Skeletal muscle tissue (tissue), 4 donors: ENCODE results near the gene METTL2A. TPM values are rescaled to one million over a fixed set of nuclear protein-coding genes. Genes with fewer than 3 reads are reported as not detected.
"Not testable (repeated sequence)": the region's sequence is repeated elsewhere in the genome, so short reads cannot be mapped to it uniquely, and the experiment has no call there.

Experiments
- H3K27ac ChIP-seq: one replicate; pipeline ENCODE4 v1.7.0; 2013; ENCODE audit warnings: mild to moderate bottlenecking, low read depth, low read length, inconsistent platforms
- H3K27me3 ChIP-seq, 3 donors: one replicate each; pipeline ENCODE4 v1.7.0; 2013; ENCODE audit warnings: low read length in 3 of 3; ENCODE audit not compliant: control insufficient read depth in 3 of 3, insufficient read depth in 3 of 3
- H3K36me3 ChIP-seq, 3 donors: one replicate each; pipeline ENCODE4 v1.7.0; 2013; ENCODE audit warnings: low read length in 3 of 3; ENCODE audit not compliant: control insufficient read depth in 3 of 3, insufficient read depth in 3 of 3
- H3K4me1 ChIP-seq, 3 donors: one replicate each; pipeline ENCODE4 v1.7.0; 2013; ENCODE audit warnings: low read length in 3 of 3, mild to moderate bottlenecking in 3 of 3; ENCODE audit not compliant: control insufficient read depth in 3 of 3, insufficient read depth in 3 of 3
- H3K4me3 ChIP-seq, 3 donors: one replicate each; pipeline ENCODE4 v1.7.0; 2013; ENCODE audit warnings: low read length in 3 of 3
- H3K9ac ChIP-seq, 3 donors: one replicate each; pipeline ENCODE4 v1.7.0; 2013; ENCODE audit warnings: low read length in 3 of 3, mild to moderate bottlenecking in 3 of 3, moderate library complexity in 2 of 3, low read depth in 1 of 3
- H3K9me3 ChIP-seq, 3 donors: one replicate each; pipeline ENCODE4 v1.7.0; 2013; ENCODE audit warnings: low read length in 3 of 3; ENCODE audit not compliant: control insufficient read depth in 3 of 3
- total RNA-seq: library from RNA; depleted of rRNA; stranded (reverse); fragments of >200 nt; gene quantifications from one replicate; pipeline ENCODE4 v1.2.3, GENCODE V29; 2014
- donor health status: Osteomylitis.

The METTL2A gene
- total RNA-seq, 1 donor from 2014 or later: 18.3 TPM

DNA sequence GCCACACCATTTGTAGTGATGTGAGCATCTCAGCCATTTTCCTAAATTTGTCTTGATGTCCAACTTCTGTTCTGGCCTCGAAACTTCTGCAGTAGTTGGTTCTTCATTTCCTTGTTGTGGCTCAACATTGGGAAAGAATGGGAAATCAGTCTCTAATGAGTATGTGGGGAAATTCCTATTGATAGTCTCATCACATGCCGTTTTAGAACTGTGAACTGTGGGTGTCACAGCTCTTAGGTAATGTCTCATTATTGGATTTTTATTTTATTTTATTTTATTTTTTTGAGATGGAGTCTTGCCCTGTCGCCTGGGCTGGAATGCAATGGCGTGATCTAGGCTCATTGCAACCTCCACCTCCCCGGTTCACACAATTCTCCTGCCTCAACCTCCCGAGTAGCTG is 17.5 kb downstream of the METTL2A start:
- peaks cover 5 to 25% (median 8%) of the 10 kb centered on the region in 3 donors for H3K36me3 ChIP-seq
- H3K9ac ChIP-seq, H3K9me3 ChIP-seq, H3K27me3 ChIP-seq, H3K4me1 ChIP-seq, H3K27ac ChIP-seq, H3K4me3 ChIP-seq: not testable (repeated sequence)

DNA sequence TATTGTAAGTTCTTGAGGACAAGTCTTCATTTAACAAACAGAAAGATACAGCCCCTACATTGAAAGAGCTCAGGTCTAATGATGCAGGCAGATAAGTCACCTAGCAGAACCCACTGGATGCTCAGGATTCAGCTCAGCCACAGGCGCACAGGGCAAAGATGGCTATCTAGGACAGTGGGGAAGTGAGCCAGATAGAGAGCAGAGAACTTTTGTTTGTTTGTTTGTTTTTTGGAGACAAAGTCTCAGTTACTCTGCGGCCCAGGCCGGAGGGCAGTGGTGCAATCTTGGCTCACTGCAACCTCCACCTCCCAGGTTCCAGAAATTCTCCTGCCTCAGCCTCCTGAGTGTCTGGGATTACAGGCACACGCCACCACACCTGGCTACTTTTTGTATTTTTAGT is 20.4 kb downstream of the METTL2A start:
- Histone ChIP-seq H3K9me3 (no peaks in the 10 kb centered on the region), H3K4me3 (no peak overlapping the region), H3K27me3 (no peaks in the 10 kb centered on the region), H3K36me3 (peaks cover 21 to 39% (median 23%) of the 10 kb centered on the region in 3 donors), H3K4me1 (no peaks in the 10 kb centered on the region), H3K9ac (no peak overlapping the region), H3K27ac (no peak overlapping the region)

DNA sequence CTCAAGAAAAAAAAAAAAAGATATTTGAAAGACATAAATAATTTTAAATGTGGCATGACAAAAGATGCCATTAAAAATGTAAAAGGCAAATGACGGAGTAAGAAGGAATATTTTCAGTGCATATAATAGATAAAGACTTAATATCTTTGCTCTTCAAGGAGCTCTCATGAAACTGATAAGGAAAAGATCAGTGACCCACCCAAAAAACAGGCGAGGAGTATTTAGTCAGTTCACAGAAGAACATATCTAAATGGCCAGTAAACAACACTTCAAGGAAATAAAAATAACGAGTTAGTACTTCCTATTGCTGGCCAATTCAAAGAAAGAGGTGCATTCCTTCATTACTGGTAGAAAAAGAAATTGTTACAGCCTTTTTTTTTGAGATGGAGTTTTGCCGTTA is 22.1 kb downstream of the METTL2A start:
- not testable (repeated sequence) for H3K9me3 ChIP-seq, H3K9ac ChIP-seq, H3K27ac ChIP-seq, H3K4me1 ChIP-seq, H3K4me3 ChIP-seq, H3K27me3 ChIP-seq
- peaks cover 21 to 35% (median 23%) of the 10 kb centered on the region in 3 donors for H3K36me3 ChIP-seq

DNA sequence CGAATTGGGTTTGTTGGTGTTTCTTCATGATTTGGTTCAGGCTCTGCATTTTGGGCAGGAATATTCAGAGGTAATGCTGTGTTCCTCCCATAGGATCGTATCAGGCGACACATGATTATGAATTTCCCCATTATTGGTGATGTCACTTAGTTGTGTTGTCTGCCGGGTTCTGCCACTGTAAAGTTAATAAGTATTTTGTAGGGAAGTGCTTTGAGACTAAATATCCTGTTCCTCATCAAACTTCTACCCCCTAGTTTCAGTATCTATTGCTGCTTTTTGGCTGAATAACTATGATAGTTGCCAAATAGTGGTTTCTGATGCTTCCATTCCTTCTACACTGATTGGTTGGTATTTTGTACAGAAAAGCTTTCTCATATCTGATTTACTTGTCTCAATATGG is 28.5 kb downstream of the METTL2A start:
- not testable (repeated sequence) for H3K4me3 ChIP-seq, H3K9ac ChIP-seq, H3K27me3 ChIP-seq, H3K4me1 ChIP-seq, H3K27ac ChIP-seq, H3K9me3 ChIP-seq
- H3K36me3 ChIP-seq: peaks cover 8 to 14% (median 10%) of the 10 kb centered on the region in 3 donors

DNA sequence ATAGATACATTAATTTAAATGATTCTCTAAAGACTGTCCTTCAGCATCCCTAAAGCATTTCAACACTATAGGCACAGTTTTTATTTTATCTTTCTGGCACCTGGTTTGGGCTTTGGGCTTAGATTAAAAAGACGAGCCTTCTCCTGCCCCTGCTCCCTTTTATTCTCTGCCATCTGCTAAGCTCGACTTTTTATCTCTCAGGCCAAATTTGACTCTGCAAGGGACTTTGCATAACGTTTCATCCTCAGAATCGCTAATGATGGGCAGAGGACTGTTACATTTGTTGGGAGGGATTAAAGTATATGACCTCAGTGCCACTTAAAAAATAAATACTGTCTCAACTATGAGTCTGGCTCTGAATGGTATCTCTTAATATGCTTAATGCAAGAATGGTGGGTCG is 29.3 kb downstream of the METTL2A start:
- H3K4me1 ChIP-seq, H3K27ac ChIP-seq, H3K27me3 ChIP-seq, H3K36me3 ChIP-seq, H3K4me3 ChIP-seq, H3K9me3 ChIP-seq, H3K9ac ChIP-seq: not testable (repeated sequence)

DNA sequence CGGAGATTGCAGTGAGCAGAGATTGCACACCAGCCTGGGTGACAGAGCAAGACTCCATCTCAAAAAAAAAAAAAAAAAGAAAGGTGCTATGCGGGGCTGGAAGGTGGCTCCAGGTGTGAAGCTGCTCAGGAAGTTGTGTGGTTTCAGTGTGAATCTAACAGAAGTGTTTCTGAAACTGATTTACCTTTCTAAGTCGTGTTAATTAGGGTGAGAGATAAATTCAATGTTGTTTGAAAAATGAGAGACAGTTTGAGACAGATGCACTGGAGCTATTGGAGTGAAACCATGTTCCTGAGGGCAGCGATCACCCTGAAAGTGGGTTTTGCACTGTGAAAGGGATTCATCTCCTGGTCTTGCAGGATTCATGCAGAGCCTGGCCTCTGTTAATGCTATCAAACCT is 30.0 kb downstream of the METTL2A start:
- not testable (repeated sequence) for H3K36me3 ChIP-seq, H3K9ac ChIP-seq, H3K27me3 ChIP-seq, H3K4me1 ChIP-seq, H3K27ac ChIP-seq, H3K9me3 ChIP-seq, H3K4me3 ChIP-seq

DNA sequence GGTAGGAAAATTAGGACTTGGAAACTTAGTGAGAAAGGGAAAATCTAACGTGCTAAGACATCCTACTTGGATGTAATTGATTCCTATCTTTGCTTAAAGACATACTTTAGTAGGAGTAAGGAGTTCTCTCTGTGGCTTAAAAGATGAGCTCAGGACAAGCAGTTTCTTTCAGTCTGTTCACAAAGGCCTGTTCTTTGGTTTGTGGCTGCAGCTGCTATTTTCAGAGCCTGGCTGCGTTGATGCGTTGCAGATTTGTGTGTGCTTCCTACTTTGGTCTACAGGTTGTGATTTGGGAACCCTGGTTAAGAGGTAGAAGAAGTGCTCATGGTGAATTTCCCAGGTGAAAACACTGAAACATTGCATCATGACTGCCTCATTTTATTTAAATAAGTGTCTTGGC is 30.4 kb downstream of the METTL2A start:
- not testable (repeated sequence) for H3K27me3 ChIP-seq, H3K9me3 ChIP-seq, H3K27ac ChIP-seq, H3K4me1 ChIP-seq, H3K36me3 ChIP-seq, H3K9ac ChIP-seq, H3K4me3 ChIP-seq

DNA sequence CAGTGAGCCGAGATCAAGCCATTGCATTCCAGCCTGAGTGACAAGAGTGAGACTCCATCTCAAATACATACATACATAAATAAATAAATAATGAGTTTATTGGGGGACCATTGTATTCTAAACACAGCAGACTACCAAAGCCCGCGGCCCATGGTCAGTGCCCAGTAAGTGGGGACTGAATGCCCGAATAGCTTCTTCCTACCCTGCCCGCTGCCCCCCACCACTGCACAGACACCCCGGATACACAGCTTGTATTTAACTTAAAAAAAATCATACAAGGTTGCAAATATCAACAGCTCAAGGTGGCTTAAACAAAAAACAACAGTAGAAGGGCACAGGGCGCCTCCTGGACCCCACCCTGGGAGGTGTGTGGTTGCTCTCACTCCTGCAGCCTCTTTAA is 32.3 kb downstream of the METTL2A start:
- H3K27me3 ChIP-seq: no peaks in the 10 kb centered on the region

DNA sequence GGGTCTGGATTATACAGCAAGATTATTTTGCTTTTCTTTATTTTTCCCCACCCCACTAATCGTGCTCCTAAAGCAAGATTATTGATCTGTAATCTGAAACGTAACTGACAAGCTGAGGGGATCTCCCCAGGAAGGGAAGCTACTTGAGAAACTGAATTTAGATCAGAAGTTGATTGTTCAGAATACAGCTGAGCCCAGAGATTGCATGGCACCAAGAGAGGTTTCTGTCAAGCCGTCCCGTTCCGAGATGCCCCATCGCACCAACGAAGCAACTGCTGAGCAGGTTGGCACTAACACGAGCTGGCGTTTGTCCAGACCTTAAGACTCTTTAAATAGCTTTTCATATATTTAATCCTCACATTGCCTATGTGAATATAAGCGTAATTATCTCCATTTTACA is 34.8 kb downstream of the METTL2A start:
- not testable (repeated sequence) for H3K27ac ChIP-seq, H3K9me3 ChIP-seq, H3K4me1 ChIP-seq, H3K9ac ChIP-seq, H3K27me3 ChIP-seq, H3K36me3 ChIP-seq, H3K4me3 ChIP-seq

More for the DNA sequence above, 32.3 kb downstream of the METTL2A start:
- Histone ChIP-seq H3K9ac (no peak overlapping the region), H3K9me3 (no peaks in the 10 kb centered on the region), H3K4me1 (no peaks in the 10 kb centered on the region), H3K27ac (no peak overlapping the region), H3K36me3 (no peaks in the 10 kb centered on the region), H3K4me3 (no peak overlapping the region)

DNA sequence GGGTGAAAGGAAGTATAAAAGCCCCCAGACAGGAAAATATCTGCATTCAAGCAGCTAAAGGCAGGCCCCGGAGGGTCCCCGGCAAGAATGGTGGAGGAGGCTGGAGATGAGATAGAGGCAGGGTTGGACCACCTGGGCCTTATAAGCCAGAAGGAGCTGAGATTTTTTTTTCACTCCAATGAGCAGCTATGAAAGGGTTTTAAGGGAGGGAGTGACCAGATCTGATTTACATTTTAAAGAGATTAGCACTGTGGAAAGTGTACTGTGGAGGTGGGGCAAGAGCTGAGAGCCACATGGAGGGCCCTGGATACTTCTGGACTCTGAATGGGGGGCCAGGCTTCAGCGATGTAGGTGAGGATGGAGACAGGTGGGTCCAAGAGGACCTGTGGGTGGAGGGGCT is 40.7 kb downstream of the METTL2A start:
- H3K9me3 ChIP-seq, H3K4me3 ChIP-seq, H3K9ac ChIP-seq, H3K36me3 ChIP-seq, H3K27ac ChIP-seq, H3K4me1 ChIP-seq, H3K27me3 ChIP-seq: not testable (repeated sequence)

DNA sequence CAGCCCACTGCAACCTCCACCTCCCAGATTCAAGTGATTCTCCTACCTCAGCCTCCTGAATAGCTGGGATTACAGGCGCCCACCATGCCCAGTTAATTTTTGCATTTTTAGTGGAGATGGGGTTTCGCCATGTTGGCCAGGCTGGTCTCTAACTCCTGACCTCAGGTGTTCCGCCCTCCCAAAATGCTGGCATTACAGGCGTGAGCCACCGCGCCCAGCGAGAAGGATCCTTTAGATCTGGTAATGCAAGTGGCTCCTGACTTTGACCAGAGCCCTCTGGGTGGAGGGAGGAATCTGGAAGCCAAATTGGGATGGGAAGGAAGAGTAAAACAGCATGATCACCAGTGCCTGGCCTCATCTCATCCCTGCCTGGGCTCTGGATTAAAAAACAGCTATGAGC is 41.6 kb downstream of the METTL2A start:
- H3K9me3 ChIP-seq, H3K9ac ChIP-seq: not testable (repeated sequence)

More for the DNA sequence above, 41.6 kb downstream of the METTL2A start:
- not testable (repeated sequence) for H3K4me1 ChIP-seq, H3K27ac ChIP-seq, H3K36me3 ChIP-seq, H3K4me3 ChIP-seq, H3K27me3 ChIP-seq
